HG03095 (cell line): ENCODE results near the gene PCYT1B.
A peak's percentile ranks its signal among the peaks of the same experiment; 100 is the strongest.
"Not testable (repeated sequence)": the region's sequence is repeated elsewhere in the genome, so short reads cannot be mapped to it uniquely, and the experiment has no call there.

ENCODE experiments used
- ATAC-seq: cut with Tn5 transposase; IDR thresholded peaks from one replicate; pipeline ENCODE4 v1.9.1; 2021; ENCODE audit warnings: moderate library complexity; ENCODE audit not compliant: unreplicated experiment

Gene PCYT1B

GRCh38 chrX:24647257-24648058 lies at the start of gene PCYT1B:
Gene PCYT1B, minus strand, starts transcription at chrX:24647347. Its CDS starts 242 bp downstream, at chrX:24647105.
- ATAC-seq, result peak; percentile 85

- no peak for ATAC-seq
Observed at GRCh38 chrX:24696294-24696693, 49.1 kb upstream of the PCYT1B start.

DNA sequence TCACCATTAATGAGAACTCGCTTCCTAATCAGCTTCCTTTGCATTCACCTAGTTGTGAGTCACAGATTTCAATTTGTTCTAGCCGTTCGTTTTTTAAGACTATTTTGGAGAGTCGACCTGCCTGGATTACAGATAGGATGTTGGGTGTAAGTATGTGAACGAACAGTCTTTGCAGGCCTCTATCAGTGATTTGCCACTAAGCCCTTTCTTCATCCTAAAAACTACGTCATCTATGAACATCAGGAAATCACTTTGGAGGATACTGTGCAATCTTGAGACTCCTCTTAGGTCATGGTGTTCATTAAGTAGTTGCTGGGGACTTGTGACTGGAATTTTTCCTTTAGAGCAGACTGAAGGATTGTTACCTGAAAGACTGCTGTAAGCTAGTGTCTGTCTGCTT lies 47.7 kb upstream of the PCYT1B start:
- ATAC-seq, result no peak

DNA sequence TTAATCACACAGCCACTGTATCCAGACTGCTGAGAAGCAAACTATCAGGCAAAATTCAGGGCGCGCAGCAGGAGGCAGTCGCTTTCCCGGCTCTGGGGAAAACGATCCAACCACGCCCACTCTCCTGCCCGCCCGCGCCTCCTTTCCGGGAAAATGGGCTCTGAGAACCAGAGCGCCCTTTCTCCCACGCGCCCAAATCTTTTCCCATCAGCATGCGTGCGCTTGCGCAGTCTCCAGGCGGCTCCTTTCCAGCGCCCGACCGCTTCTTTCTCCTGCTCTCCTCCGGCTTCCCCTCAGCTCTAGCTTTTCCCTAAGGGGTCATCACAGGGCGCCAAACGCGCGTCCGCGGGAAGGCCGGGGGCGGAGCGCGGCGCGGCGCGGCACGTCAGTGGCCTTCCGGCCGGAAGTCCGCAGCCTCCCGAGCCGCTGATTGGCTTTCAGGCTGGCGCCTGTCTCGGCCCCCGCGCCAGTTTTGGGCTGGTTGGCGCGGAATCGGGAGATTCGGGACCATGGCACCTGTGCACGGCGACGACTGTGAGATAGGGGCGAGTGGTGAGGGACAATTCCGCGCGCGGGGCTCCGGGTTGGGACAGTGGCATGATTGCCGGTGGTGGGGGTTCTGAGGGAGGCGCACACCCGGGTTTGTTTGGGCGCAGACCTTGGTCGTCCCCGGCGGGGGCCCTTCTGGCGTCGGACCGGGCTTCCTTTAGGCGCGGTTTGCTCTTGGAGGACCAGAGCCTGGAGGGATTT lies 46.5 kb upstream of the PCYT1B start, which contains the start of gene POLA1:
POLA1 (plus strand) TSS at position 466 of the 750 bp plus-strand sequence; CDS start at position 510, 44 bp downstream.
- peak; percentile 96 for ATAC-seq

DNA sequence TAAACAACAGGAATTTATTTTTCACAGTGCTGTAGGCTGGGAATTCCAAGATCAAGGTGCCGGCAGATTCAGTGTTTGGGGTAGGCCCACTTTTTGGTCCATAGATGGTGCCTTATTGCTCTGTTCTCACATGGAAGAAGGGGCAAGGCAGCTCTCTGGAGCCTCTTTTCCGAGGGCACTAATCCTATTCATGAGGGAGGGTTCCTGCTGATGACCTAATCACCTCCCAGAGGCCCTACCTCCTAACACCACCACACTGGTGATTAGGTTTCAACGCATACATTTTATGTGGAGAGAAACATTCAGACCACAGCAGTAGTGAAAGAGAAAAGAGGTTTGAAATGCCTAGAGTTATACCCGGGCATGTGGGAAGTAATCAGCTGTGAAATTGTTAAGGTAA lies 45.2 kb upstream of the PCYT1B start:
- no peak for ATAC-seq

- ATAC-seq, result no peak
Observed at GRCh38 chrX:24684048-24684447, 36.9 kb upstream of the PCYT1B start.

DNA sequence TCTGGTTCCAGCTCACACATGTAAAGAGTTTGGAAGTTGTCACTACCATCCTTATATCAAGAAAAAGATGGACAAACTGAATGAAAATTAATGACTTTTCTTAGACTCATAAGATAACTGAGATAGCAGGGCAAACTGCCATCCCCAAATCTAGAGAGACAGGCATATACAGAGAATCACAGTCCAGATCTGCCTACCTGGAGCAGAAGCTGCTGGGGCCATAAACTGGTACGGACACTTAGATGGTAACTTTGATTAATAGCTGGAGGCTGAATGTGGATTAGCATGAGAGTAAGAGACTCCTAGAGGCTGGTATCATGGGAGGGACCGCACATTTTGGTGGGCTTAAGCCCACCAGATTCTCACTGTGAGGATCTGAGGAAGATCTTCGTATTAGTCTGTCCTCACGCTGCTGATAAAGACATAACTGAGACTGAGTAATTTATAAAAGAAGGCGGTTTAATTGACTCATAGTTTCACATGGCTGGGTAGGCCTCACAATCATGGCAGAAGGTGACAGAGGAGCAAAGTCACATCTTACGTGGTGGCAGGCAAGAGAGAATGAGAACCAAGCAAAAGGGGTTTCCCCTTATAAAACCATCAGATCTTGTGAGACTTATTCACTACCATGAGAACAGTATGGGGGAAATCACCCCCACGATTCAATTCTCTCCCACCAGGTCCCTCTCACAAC lies 35.7 kb upstream of the PCYT1B start:
- no peak for ATAC-seq

DNA sequence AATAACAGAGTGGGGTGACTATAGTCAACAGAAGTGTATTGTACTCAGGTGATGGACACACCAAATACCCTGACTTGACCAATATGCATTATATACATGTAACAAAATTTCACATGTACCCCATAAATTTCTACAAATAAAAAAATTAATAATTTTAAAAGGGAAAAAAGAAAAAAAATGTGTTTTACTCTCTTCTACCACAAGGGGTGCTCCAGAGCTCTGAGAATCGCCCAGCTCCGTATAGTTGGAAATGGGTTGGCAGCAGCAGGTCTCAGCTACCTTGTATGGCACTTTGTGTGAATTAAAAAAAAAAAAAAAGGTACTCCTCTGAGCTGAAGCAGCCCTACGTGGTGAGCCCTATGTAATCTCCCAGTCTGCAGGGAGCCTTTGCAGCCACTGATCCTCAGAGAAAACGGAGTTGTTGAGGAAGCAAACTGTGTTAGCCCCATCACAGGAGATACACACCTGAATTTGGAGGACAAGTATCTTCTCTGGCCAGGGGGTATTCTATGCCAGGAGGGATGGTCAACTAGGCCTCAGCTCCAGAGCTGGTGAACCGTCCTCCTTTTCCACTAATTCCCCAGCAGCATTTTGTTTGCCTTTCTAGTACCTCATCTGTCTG lies 29.4 kb upstream of the PCYT1B start:
- ATAC-seq, result no peak

DNA sequence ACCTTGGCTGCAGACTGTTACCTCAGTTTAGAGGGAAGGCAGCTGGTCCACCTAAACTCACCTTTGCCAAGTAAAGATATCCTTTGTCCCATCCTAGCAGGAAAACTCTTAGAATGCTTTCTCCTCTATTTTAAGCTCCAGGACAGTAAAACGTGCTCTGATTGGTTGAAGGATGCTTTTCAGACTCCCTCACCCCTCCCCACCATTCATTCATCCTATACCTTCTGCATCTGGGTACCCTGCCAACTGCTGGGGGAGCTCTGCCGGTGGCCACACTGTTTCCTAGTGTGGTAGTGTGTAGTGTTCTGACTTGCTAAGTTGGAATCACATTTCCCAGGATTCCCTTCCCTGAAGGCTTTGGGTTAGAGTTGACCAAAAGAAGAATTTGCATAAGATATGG lies 26.3 kb upstream of the PCYT1B start:
- no peak for ATAC-seq

DNA sequence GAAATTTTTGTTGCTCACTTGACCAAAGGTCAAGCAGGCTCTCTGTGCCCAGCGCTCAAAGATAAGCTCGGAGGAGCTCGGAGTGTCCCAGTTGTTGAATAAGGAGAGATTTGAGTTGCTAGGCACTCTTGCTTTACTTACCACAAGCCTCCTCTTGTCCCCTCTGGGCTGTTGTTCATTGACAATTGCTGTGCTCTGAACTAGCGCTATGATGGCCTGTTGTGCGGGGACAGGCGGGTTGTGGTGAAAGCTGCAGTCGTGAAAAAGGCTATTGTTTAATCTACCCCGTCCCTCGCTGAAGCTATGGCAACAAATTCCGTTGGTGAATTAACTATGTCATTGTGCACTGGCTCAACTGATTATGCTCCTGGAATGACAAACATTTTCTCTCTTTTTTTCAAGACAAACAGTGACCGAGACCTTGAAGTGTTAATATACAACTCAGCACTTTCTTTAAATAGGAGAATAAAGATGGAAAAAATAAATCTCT lies 25.6 kb upstream of the PCYT1B start:
- ATAC-seq, result no peak

- no peak for ATAC-seq
Observed at GRCh38 chrX:24668111-24668510, 21.0 kb upstream of the PCYT1B start.

GRCh38 chrX:24662352-24662751 lies 15.2 kb upstream of the PCYT1B start:
- ATAC-seq, result no peak

DNA sequence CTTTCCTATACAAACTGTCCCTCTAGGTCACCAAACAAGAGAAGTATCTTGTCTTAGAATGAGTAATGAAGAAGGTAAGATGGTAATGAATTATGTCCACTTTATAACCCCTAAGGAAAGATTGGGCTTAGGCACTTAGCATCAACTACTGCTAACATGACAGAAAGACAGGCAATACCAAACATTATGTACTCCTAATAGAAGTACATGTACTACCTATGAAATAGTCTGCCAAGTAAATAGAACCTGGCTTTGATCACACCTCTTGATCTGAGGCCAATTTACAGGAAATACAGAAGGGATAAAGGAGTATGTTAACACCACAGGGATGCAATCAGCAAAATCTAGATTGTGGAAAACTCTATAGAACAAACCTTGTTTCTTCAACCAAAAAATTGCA lies 14.1 kb upstream of the PCYT1B start:
- no peak for ATAC-seq

- no peak for ATAC-seq
Observed at GRCh38 chrX:24659646-24660045, 12.5 kb upstream of the PCYT1B start.

- no peak for ATAC-seq
Observed at GRCh38 chrX:24659106-24659505, 12.0 kb upstream of the PCYT1B start.

DNA sequence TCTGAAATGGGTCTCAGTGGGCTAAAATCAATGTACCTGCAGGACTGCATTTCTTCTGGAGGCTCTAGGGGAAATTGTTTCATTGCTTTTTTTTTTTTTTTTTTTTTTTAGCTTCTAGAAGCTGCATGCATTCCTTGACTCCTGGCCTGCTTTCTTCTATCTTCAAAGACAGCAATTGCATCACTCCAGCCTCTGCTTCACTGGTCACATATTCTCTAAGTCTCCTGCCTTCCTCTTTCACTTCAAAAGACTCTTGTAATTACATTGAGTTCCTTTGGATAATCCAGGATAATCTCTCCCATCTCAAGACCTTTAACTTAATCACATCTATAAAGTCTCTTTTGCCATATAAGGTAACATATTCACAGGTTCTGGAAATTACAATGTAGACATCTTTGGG lies 11.3 kb upstream of the PCYT1B start:
- ATAC-seq, result no peak

- ATAC-seq, result no peak
Observed at GRCh38 chrX:24657671-24658386, 10.7 kb upstream of the PCYT1B start.

GRCh38 chrX:24655679-24656078 lies 8.5 kb upstream of the PCYT1B start:
- ATAC-seq, result not testable (repeated sequence)

DNA sequence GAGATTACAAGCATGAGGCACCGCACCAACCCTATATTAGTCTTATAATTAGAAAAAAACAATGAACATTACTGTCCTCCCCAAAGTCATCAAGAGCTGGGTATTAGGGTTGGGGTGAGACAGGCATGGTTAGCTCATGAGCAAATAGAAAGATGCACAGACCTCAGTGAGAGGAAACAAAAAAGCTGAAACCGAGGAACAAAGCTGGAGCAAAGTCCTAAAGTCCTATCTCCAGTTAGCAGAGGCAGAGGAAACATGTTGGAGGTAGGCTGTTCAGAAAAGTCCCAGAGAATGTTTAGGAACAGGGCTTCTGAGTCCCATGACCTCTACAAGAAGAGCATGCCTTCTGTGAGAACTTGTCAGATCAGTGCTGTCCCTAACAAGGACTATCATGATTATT lies 4.6 kb upstream of the PCYT1B start:
- no peak for ATAC-seq

- ATAC-seq, result no peak
Observed at GRCh38 chrX:24648495-24648894, 1.3 kb upstream of the PCYT1B start.
